Thoracic aorta (tissue), 2 donors: ENCODE data around the gene RAB35. TPM values are rescaled to one million over a fixed set of nuclear protein-coding genes. Genes with fewer than 3 reads are reported as not detected.
A peak's percentile ranks its signal among the peaks of the same experiment; 100 is the strongest.

Experiments
- ATAC-seq: fragments of 150-250 bp; one replicate; pipeline ENCODE4 v1.8.0; 2017; ENCODE audit warnings: low read depth; ENCODE audit not compliant: insufficient number of reproducible peaks, low FRiP score
- DNase-seq: peaks from one replicate; pipeline ENCODE4 v3.0.0-alpha.2; 2020; ENCODE audit warnings: low spot score
- H3K27ac ChIP-seq, 2 donors: fragments of 200-600 bp; sonication (generic); 1 replicate in 1 of 2; 2 replicates in 1 of 2; pipeline ENCODE4 v1.5.1; 2016; ENCODE audit warnings: mild to moderate bottlenecking in 2 of 2, moderate library complexity in 2 of 2
- H3K27me3 ChIP-seq: fragments of 200-600 bp; sonication (generic); replicated peaks from 2 replicates; pipeline ENCODE4 v1.6.0; 2016; ENCODE audit warnings: mild to moderate bottlenecking; ENCODE audit not compliant: insufficient read depth
- H3K36me3 ChIP-seq: fragments of 200-600 bp; sonication (generic); one replicate; pipeline ENCODE4 v1.5.1; 2016
- H3K4me1 ChIP-seq, 2 donors: fragments of 200-600 bp; sonication (generic); 1 replicate in 1 of 2; 2 replicates in 1 of 2; pipeline versions ENCODE4 v1.5.1 to v1.6.0; 2016; ENCODE audit warnings: low read depth in 2 of 2, mild to moderate bottlenecking in 1 of 2; ENCODE audit not compliant: control insufficient read depth in 1 of 2
- H3K4me3 ChIP-seq: fragments of 200-600 bp; sonication (generic); 2 replicates; pipeline ENCODE4 v1.5.1; 2016; ENCODE audit warnings: mild to moderate bottlenecking
- H3K9me3 ChIP-seq: fragments of 200-600 bp; sonication (generic); 2 replicates; pipeline ENCODE4 v1.5.1; 2016
- total RNA-seq, 2 donors: library from RNA; depleted of rRNA; stranded (reverse); fragments of >200 nt; gene quantifications; one replicate each; pipeline versions ENCODE4 v1.1.0 to v1.2.3, GENCODE V29; 2016
- TF ChIP-seq, protein P1 (sequence below): fragments of 200-600 bp; sonication (generic); IDR thresholded peaks from one replicate; pipeline ENCODE4 v1.5.1; 2019; ENCODE audit warnings: antibody characterized with exemption

The RAB35 gene
- total RNA-seq, 2 donors from 2014 or later: 23.2 to 30.3 TPM

GRCh38 chr12:120106151-120106550 lies 10.4 kb downstream of the RAB35 start:
- Histone ChIP-seq H3K4me3 (no peak overlapping the region), H3K4me1 (peaks cover 20 to 22% of the 10 kb centered on the region in 2 donors), H3K36me3 (peaks cover 29% of the 10 kb centered on the region), H3K9me3 (no peaks in the 10 kb centered on the region), H3K27ac (no peak overlapping the region), H3K27me3 (no peaks in the 10 kb centered on the region)
- ATAC-seq: no peak
- DNase-seq: no peak
- TF ChIP-seq, protein P1, sequence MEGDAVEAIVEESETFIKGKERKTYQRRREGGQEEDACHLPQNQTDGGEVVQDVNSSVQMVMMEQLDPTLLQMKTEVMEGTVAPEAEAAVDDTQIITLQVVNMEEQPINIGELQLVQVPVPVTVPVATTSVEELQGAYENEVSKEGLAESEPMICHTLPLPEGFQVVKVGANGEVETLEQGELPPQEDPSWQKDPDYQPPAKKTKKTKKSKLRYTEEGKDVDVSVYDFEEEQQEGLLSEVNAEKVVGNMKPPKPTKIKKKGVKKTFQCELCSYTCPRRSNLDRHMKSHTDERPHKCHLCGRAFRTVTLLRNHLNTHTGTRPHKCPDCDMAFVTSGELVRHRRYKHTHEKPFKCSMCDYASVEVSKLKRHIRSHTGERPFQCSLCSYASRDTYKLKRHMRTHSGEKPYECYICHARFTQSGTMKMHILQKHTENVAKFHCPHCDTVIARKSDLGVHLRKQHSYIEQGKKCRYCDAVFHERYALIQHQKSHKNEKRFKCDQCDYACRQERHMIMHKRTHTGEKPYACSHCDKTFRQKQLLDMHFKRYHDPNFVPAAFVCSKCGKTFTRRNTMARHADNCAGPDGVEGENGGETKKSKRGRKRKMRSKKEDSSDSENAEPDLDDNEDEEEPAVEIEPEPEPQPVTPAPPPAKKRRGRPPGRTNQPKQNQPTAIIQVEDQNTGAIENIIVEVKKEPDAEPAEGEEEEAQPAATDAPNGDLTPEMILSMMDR: no peak

- ATAC-seq (no peak), DNase-seq (no peak)
- Histone ChIP-seq H3K27me3 (no peaks in the 10 kb centered on the region), H3K9me3 (no peaks in the 10 kb centered on the region), H3K4me3 (no peak overlapping the region), H3K27ac (no peak overlapping the region), H3K36me3 (peaks cover 38% of the 10 kb centered on the region), H3K4me1 (peaks cover 17 to 27% of the 10 kb centered on the region in 2 donors)
- TF ChIP-seq, protein P1: no peak
These were observed 13.2 kb downstream of the RAB35 start for GRCh38 chr12:120103371-120103770.

- Histone ChIP-seq H3K27me3 (no peaks in the 10 kb centered on the region), H3K27ac (no peak overlapping the region), H3K4me1 (peaks cover 17 to 27% of the 10 kb centered on the region in 2 donors), H3K36me3 (peaks cover 42% of the 10 kb centered on the region), H3K9me3 (no peaks in the 10 kb centered on the region), H3K4me3 (no peak overlapping the region)
- TF ChIP-seq, protein P1: no peak
- DNase-seq: no peak
- ATAC-seq: no peak
These were observed 13.6 kb downstream of the RAB35 start for GRCh38 chr12:120103044-120103338.

DNA sequence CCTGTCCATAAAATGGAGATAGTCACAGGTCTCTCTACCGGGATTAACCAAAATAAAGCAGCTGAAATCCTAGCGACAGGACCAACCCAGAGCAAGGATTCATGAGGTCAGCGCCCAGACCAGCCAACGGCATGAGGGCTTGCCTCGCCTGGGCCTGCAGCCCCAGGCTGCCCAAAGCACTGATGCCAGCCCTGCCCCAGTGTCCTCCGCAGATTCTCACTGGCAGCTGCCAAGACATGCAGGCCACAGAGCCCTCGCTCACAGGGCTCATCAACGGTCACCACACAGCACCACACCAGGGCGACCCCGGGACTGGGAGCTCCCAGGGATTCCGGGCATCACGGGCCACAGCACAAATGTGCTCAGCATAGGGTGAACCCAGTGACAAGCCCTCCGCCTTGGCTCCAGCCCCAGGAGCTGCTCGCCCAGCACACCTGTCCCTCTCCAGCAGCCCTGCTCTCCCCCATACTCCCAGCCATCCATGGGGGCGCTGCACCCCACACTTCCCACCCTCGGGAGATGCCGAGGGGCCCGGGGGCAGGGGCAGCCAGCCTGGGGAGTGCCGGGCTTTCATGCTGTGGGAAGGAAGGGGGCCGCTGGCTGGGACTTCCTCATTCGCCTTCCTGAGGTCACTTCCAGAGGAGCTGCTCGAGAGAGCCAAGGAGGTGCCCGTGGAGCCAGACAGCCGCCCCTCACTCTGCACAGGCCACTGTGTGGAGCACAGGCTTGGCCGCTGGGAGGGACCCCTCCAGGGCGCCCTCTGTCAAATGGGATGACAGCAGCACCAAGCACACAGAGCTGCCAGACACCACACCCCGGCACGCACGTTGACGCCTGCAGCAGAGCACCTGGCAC lies 14.1 kb downstream of the RAB35 start:
- ATAC-seq: no peak
- Histone ChIP-seq H3K9me3 (no peaks in the 10 kb centered on the region), H3K27ac (no peak overlapping the region), H3K4me1 (peaks cover 17 to 27% of the 10 kb centered on the region in 2 donors), H3K27me3 (no peaks in the 10 kb centered on the region), H3K36me3 (peaks cover 45% of the 10 kb centered on the region), H3K4me3 (no peak overlapping the region)
- TF ChIP-seq, protein P1: no peak
- DNase-seq: no peak

DNA sequence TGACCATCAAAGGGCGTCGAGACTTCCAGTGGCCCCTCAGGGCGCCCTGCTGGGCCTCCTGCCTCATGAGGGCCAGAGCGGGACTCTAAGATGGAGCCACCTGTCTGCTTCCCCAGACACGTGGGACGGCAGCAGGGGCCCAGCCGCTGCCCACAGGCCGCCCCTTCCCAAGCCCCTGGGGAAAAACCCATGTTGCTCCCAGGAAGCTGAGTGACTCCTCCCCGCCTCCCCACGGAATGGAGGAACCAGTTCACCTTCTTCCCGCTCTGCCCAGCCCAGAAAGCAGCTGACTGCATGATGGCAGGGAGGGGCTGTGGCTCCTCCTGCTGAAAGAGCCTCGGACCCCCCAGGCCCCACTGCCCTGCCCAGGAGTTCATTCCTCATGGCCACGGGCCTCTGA lies 14.9 kb downstream of the RAB35 start:
- Histone ChIP-seq H3K4me3 (peak overlapping the region; percentile 8), H3K4me1 (peaks cover 17 to 27% of the 10 kb centered on the region in 2 donors), H3K36me3 (peaks cover 50% of the 10 kb centered on the region), H3K27ac (peak overlapping the region in 1 of 2 donors; percentile 25), H3K27me3 (no peaks in the 10 kb centered on the region), H3K9me3 (no peaks in the 10 kb centered on the region)
- no peak for ATAC-seq
- TF ChIP-seq, protein P1: no peak
- no peak for DNase-seq
